OCI-LY3 (cell line): ENCODE results near the gene REL.

ENCODE experiments used
- H2AFZ ChIP-seq: fragments of 200-600, 300-600 bp; shearing (Covaris generic); 2 replicates; pipeline ENCODE4 v1.6.0; 2014; ENCODE audit warnings: antibody characterized with exemption, low read depth, low read length
- H3K27ac ChIP-seq: fragments of 200-600, 300-600 bp; sonication (generic); 2 replicates; pipeline ENCODE4 v1.5.1; 2014; ENCODE audit warnings: mild to moderate bottlenecking, low read length, moderate library complexity, mixed read lengths
- H3K27me3 ChIP-seq: fragments of 200-600, 300-600 bp; sonication (generic); 2 replicates; pipeline ENCODE4 v1.6.1; 2014; ENCODE audit warnings: low read depth, low read length, mixed read lengths
- H3K36me3 ChIP-seq: fragments of 200-600, 300-600 bp; sonication (generic); replicated peaks from 2 replicates; pipeline ENCODE3; 2014; ENCODE audit warnings: low read depth, low read length, mixed read lengths
- H3K4me1 ChIP-seq: fragments of 300-600, 200-600 bp; sonication (generic); 2 replicates; pipeline ENCODE4 v1.6.1; 2014; ENCODE audit warnings: low read length, mixed read lengths
- H3K4me2 ChIP-seq: fragments of 200-600, 300-600 bp; sonication (generic); 2 replicates; pipeline ENCODE4 v1.6.1; 2014; ENCODE audit warnings: low read length, mixed read lengths
- H3K4me3 ChIP-seq: fragments of 300-600, 200-600 bp; sonication (generic); 2 replicates; pipeline ENCODE4 v1.5.1; 2014; ENCODE audit warnings: antibody characterized with exemption, mild to moderate bottlenecking, low read length, moderate library complexity
- H3K79me2 ChIP-seq: fragments of 300-600, 200-600 bp; shearing (Covaris generic); 2 replicates; pipeline ENCODE4 v1.6.1; 2014; ENCODE audit warnings: mild to moderate bottlenecking, low read length, mixed read lengths
- H3K9ac ChIP-seq: fragments of 300-600, 200-600 bp; shearing (Covaris generic); 2 replicates; pipeline ENCODE4 v1.6.0; 2014; ENCODE audit warnings: mild to moderate bottlenecking, low read length, moderate library complexity
- H3K9me3 ChIP-seq: fragments of 200-600, 300-600 bp; shearing (Covaris generic); 2 replicates; pipeline ENCODE4 v1.6.1; 2014; ENCODE audit warnings: low read length, mixed read lengths; ENCODE audit not compliant: insufficient read depth
- H4K20me1 ChIP-seq: fragments of 200-600, 300-600 bp; sonication (generic); 2 replicates; pipeline ENCODE4 v1.6.1; 2016; ENCODE audit warnings: low read length, mixed read lengths; ENCODE audit not compliant: insufficient read depth
- CTCF ChIP-seq: fragments of 200-600, 300-600 bp; sonication (generic); IDR thresholded peaks from 2 replicates; pipeline ENCODE4 v1.5.1; 2014; ENCODE audit warnings: antibody characterized with exemption, low read length, low read depth
- EZH2phosphoT487 ChIP-seq: fragments of 200-600 bp; shearing (Covaris generic); IDR thresholded peaks from 2 replicates; pipeline ENCODE4 v1.6.1; 2018; ENCODE audit warnings: antibody characterized with exemption, mixed run types, low read depth

The REL gene

GRCh38 chr2:60883896-60884295 lies 2.5 kb downstream of the REL start:
- Histone ChIP-seq H3K9ac (peak overlapping the region; percentile 81), H4K20me1 (peaks cover 44% of the 10 kb centered on the region), H3K4me2 (peak overlapping the region; percentile 90), H2AFZ (no peak overlapping the region), H3K27ac (peak overlapping the region; percentile 94), H3K79me2 (peaks cover 75% of the 10 kb centered on the region), H3K9me3 (no peaks in the 10 kb centered on the region), H3K4me3 (peak overlapping the region; percentile 82), H3K36me3 (peaks cover 12% of the 10 kb centered on the region), H3K27me3 (no peaks in the 10 kb centered on the region), H3K4me1 (peaks cover 51% of the 10 kb centered on the region)
- TF ChIP-seq CTCF = no peak
- TF ChIP-seq EZH2phosphoT487 = no peak

GRCh38 chr2:60884800-60885199 lies 3.4 kb downstream of the REL start:
- peak overlapping the region; percentile 90 for H3K4me2 ChIP-seq
- H3K9ac ChIP-seq = peak overlapping the region; percentile 81
- no peak overlapping the region for H2AFZ ChIP-seq

GRCh38 chr2:60885683-60886082 lies 4.3 kb downstream of the REL start:
- Histone ChIP-seq H4K20me1 (peaks cover 56% of the 10 kb centered on the region), H2AFZ (no peak overlapping the region), H3K27me3 (no peaks in the 10 kb centered on the region), H3K9ac (peak overlapping the region; percentile 81), H3K9me3 (no peaks in the 10 kb centered on the region), H3K79me2 (peaks cover 92% of the 10 kb centered on the region), H3K36me3 (peaks cover 19% of the 10 kb centered on the region), H3K4me1 (peaks cover 48% of the 10 kb centered on the region), H3K27ac (peak overlapping the region; percentile 52), H3K4me2 (peak overlapping the region; percentile 90), H3K4me3 (peak overlapping the region; percentile 82)
- no peak for TF ChIP-seq CTCF

More at GRCh38 chr2:60884800-60885199, 3.4 kb downstream of the REL start:
- peak overlapping the region; percentile 82 for H3K4me3 ChIP-seq
- peaks cover 49% of the 10 kb centered on the region for H3K4me1 ChIP-seq
- H3K36me3 ChIP-seq = peaks cover 16% of the 10 kb centered on the region
- TF ChIP-seq CTCF (no peak), EZH2phosphoT487 (no peak)
- H3K27me3 ChIP-seq = no peaks in the 10 kb centered on the region
- H3K27ac ChIP-seq = peak overlapping the region; percentile 52
- peaks cover 49% of the 10 kb centered on the region for H4K20me1 ChIP-seq
- H3K9me3 ChIP-seq = no peaks in the 10 kb centered on the region
- peaks cover 84% of the 10 kb centered on the region for H3K79me2 ChIP-seq

GRCh38 chr2:60886991-60887390 lies 5.6 kb downstream of the REL start:
- no peak overlapping the region for H3K4me3 ChIP-seq
- H3K27ac ChIP-seq = no peak overlapping the region
- H3K9me3 ChIP-seq = no peaks in the 10 kb centered on the region
- peaks cover 99% of the 10 kb centered on the region for H3K79me2 ChIP-seq
- H4K20me1 ChIP-seq = peaks cover 69% of the 10 kb centered on the region
- no peak overlapping the region for H3K9ac ChIP-seq
- H3K36me3 ChIP-seq = peaks cover 24% of the 10 kb centered on the region
- H2AFZ ChIP-seq = no peak overlapping the region
- peak overlapping the region; percentile 90 for H3K4me2 ChIP-seq
- peaks cover 61% of the 10 kb centered on the region for H3K4me1 ChIP-seq
- no peaks in the 10 kb centered on the region for H3K27me3 ChIP-seq
- TF ChIP-seq CTCF = no peak
- no peak for TF ChIP-seq EZH2phosphoT487
